Measurements from ENCODE around the gene LGALS7.
"Not testable (repeated sequence)": the region's sequence is repeated elsewhere in the genome, so short reads cannot be mapped to it uniquely, and the experiment has no call there.

The LGALS7 gene

DNA sequence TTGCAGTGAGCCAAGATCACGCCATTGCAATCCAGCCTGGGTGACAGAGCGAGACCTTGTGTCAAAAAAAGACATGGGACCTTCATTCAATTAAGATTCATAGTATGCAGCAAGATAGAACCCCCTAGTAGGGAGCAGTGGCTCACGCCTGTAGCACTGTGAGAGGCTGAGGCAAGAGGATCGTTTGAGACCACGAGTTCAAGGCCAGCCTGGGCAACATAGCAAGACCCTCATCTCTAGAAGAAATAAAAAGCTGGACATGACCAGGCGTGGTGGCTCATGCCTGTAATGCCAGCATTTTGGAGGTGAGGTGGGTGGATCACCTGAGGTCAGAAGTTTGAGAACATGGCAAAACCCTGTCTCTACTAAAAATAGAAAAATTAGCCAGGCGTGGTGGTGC lies 7.1 kb upstream of the LGALS7 start:
- Histone ChIP-seq H3K27ac (ENCODE audit: low read length) (no peak overlapping the region), H3K36me3 (replicated peaks; ENCODE audit: low read depth, low read length) (no peaks in the 10 kb centered on the region), H3K79me2 (ENCODE audit: low read length) (no peaks in the 10 kb centered on the region), H3K4me2 (ENCODE audit: low read length) (no peak overlapping the region), H3K4me1 (ENCODE audit: low read length) (no peaks in the 10 kb centered on the region), H3K27me3 (ENCODE audit: low read depth, low read length) (peaks cover 20% of the 10 kb centered on the region), H3K9ac (ENCODE audit: low read length) (no peak overlapping the region), H3K9me3 (ENCODE audit: insufficient read depth, low read length) (no peaks in the 10 kb centered on the region), H2AFZ (ENCODE audit: low read depth, low read length) (no peak overlapping the region), H4K20me1 (ENCODE audit: insufficient read depth, low read length) (no peaks in the 10 kb centered on the region), H3K4me3 (ENCODE audit: low read length) (no peak overlapping the region)
- TF ChIP-seq, protein P1, sequence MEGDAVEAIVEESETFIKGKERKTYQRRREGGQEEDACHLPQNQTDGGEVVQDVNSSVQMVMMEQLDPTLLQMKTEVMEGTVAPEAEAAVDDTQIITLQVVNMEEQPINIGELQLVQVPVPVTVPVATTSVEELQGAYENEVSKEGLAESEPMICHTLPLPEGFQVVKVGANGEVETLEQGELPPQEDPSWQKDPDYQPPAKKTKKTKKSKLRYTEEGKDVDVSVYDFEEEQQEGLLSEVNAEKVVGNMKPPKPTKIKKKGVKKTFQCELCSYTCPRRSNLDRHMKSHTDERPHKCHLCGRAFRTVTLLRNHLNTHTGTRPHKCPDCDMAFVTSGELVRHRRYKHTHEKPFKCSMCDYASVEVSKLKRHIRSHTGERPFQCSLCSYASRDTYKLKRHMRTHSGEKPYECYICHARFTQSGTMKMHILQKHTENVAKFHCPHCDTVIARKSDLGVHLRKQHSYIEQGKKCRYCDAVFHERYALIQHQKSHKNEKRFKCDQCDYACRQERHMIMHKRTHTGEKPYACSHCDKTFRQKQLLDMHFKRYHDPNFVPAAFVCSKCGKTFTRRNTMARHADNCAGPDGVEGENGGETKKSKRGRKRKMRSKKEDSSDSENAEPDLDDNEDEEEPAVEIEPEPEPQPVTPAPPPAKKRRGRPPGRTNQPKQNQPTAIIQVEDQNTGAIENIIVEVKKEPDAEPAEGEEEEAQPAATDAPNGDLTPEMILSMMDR (IDR thresholded peaks at IDR 0.05; ENCODE audit: low read depth, low read length): no peak
- no peak for TF ChIP-seq EZH2phosphoT487 (IDR thresholded peaks at IDR 0.05; ENCODE audit: low read depth)

DNA sequence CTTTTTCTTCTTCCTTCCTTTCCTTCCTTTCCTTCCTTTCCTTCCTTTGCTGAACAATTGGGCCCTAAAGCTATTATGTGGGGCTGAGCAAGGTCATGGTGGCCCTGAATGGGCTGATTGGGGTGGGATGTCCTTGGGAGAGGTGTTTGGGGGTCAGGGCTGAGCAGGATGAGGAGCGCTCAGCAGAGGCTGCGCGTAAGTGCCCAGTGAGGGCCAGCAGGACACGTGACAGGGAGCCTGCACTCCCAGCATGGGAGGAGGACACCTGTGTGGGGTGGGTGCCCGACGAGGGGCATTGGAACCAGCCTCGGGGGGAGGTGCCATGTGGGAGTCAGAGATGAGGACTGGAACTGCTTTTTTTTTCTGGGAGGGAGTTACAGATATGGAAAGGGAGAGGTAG lies 5.4 kb upstream of the LGALS7 start:
- Histone ChIP-seq H2AFZ (ENCODE audit: low read depth, low read length) (no peak overlapping the region), H3K27ac (ENCODE audit: low read length) (no peak overlapping the region), H3K27me3 (ENCODE audit: low read depth, low read length) (peaks cover 20% of the 10 kb centered on the region)

DNA sequence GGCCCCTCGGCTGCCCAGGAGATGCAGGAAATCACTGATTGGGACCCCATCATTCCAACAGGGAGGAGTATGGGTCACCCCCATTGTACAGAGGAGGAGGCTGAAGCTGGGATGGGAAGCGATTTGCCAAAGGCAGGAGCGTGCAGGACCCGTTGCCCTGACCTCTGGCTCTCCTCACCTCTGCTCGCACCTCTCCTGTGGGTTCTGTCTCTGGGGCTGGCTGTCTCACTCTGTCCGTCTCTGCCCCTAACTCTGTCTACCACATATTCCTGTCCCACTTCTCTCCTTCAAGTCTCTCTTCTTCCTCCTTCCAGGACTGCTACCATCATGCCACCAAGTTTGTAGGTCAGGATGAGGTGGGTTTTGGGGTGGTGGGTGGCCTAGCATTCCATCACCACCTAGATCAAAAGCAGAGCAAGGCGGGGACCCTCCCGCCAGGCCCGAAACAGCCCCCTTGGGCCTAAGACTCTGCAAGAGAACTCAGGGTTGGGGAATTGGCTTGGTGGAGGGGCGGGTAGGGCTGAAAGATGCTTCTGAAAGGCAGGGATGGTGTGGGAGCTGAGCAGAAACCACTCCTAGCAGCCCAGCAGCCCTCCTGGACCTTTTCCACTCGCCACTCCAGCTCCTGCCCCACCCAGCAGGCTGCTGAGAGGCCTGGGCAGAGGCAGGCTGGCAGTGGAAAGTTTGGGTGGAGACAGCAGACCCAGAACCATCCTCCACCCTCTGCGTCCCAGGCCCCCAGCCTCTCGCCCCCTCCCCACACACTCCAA lies 1.0 kb upstream of the LGALS7 start:
- no peaks in the 10 kb centered on the region for H4K20me1 ChIP-seq (ENCODE audit: insufficient read depth, low read length)
- H3K27ac ChIP-seq (ENCODE audit: low read length): no peak overlapping the region
- no peaks in the 10 kb centered on the region for H3K4me1 ChIP-seq (ENCODE audit: low read length)
- no peak overlapping the region for H2AFZ ChIP-seq (ENCODE audit: low read depth, low read length)
- H3K79me2 ChIP-seq (ENCODE audit: low read length): no peaks in the 10 kb centered on the region
- no peaks in the 10 kb centered on the region for H3K36me3 ChIP-seq (replicated peaks; ENCODE audit: low read depth, low read length)
- H3K4me2 ChIP-seq (ENCODE audit: low read length): no peak overlapping the region
- peaks cover 4% of the 10 kb centered on the region; the same call in 1 of the 2 replicates for H3K27me3 ChIP-seq (ENCODE audit: low read depth, low read length)
- H3K4me3 ChIP-seq (ENCODE audit: low read length): no peak overlapping the region
- TF ChIP-seq EZH2phosphoT487 (IDR thresholded peaks at IDR 0.05; ENCODE audit: low read depth): no peak
- TF ChIP-seq, protein P1 (IDR thresholded peaks at IDR 0.05; ENCODE audit: low read depth, low read length): no peak
- no peak overlapping the region for H3K9ac ChIP-seq (ENCODE audit: low read length)
- H3K9me3 ChIP-seq (ENCODE audit: insufficient read depth, low read length): no peaks in the 10 kb centered on the region

More for the DNA sequence above, 5.4 kb upstream of the LGALS7 start:
- no peak for TF ChIP-seq EZH2phosphoT487 (IDR thresholded peaks at IDR 0.05; ENCODE audit: low read depth)
- TF ChIP-seq, protein P1 (IDR thresholded peaks at IDR 0.05; ENCODE audit: low read depth, low read length): no peak
- Histone ChIP-seq H3K36me3 (replicated peaks; ENCODE audit: low read depth, low read length) (no peaks in the 10 kb centered on the region), H3K9ac (ENCODE audit: low read length) (no peak overlapping the region), H4K20me1 (ENCODE audit: insufficient read depth, low read length) (no peaks in the 10 kb centered on the region), H3K4me3 (ENCODE audit: low read length) (no peak overlapping the region), H3K9me3 (ENCODE audit: insufficient read depth, low read length) (no peaks in the 10 kb centered on the region), H3K4me1 (ENCODE audit: low read length) (no peaks in the 10 kb centered on the region), H3K79me2 (ENCODE audit: low read length) (no peaks in the 10 kb centered on the region), H3K4me2 (ENCODE audit: low read length) (no peak overlapping the region)

DNA sequence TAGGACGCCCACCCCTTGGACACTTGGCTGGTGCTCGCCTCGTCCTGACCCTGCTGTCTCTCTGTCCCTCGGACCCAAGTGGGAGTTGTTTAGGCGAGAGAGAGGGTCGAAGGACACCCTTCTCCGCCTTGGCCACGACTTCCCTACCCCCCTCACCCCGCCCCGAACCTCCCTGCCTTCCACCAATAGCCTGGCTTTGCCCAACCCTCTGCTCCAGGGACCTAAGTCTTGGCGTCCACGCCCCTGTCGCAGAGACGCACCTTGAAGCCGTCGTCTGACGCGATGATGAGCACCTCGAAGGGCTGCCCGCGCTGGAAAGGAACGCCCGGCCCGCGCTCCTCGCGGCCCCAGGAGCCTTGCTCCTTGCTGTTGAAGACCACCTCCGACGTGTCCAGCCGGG lies 1.7 kb downstream of the LGALS7 start:
- H3K27me3 ChIP-seq (ENCODE audit: low read depth, low read length); H3K9ac ChIP-seq (ENCODE audit: low read length); H3K79me2 ChIP-seq (ENCODE audit: low read length); H3K9me3 ChIP-seq (ENCODE audit: insufficient read depth, low read length); H2AFZ ChIP-seq (ENCODE audit: low read depth, low read length); H4K20me1 ChIP-seq (ENCODE audit: insufficient read depth, low read length); H3K4me1 ChIP-seq (ENCODE audit: low read length); H3K4me3 ChIP-seq (ENCODE audit: low read length); H3K36me3 ChIP-seq (replicated peaks; ENCODE audit: low read depth, low read length); H3K4me2 ChIP-seq (ENCODE audit: low read length); H3K27ac ChIP-seq (ENCODE audit: low read length): not testable (repeated sequence)

DNA sequence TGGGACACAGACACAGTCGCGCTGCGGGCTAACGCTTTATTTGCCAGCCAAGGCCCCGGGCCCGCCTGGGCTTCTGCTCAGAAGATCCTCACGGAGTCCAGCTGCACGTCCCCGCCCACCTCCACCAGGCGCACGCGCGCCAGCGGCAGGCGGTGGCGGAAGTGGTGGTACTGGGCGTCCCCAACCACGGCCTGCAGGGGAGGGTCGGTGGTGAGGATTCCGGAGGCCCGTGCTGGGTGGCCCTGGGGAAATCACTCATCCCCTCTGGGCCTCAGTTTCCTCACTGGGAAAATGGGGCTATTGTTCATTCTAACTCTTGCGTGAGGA lies 2.4 kb downstream of the LGALS7 start:
- not testable (repeated sequence) for H4K20me1 ChIP-seq (ENCODE audit: insufficient read depth, low read length); H3K4me2 ChIP-seq (ENCODE audit: low read length); H3K4me3 ChIP-seq (ENCODE audit: low read length); H3K4me1 ChIP-seq (ENCODE audit: low read length); H3K9me3 ChIP-seq (ENCODE audit: insufficient read depth, low read length); H2AFZ ChIP-seq (ENCODE audit: low read depth, low read length); H3K27ac ChIP-seq (ENCODE audit: low read length); H3K27me3 ChIP-seq (ENCODE audit: low read depth, low read length); H3K36me3 ChIP-seq (replicated peaks; ENCODE audit: low read depth, low read length); H3K9ac ChIP-seq (ENCODE audit: low read length); H3K79me2 ChIP-seq (ENCODE audit: low read length)

DNA sequence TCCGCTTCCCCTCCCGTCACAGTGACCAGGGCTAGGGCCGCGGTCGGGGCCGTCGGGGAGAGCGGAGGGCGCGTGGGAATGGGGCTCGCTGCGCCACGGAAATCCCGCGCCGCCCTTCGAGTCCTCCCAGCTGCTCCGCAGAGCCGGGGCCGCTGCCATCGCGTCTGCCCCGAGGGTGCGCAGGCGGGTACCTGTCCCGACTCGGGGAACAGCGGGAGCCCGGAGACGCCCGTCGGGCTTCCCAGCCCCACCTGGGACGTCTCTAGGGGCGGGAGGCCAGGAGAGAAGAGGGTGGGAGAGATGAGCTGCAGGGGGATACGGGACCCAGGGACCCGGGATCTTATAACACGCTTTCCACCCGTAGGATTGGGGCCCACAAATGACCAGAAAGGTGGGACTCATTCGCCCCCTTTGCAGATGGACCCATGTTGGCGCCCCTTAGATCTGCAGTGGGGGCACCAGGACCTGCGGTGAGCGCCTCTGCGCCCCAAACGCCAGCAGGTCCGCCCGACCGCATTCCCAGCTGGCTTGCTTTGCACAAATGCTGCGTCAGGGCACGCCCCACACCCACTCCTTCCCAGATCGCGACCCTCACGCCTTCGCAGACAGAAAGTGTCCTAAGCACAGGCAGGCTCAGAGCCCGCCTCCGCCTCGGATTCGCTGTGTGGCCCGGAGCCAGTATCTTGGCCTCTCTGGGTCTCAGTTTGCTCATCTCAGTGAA lies 2.9 kb downstream of the LGALS7 start:
- not testable (repeated sequence) for H3K4me3 ChIP-seq (ENCODE audit: low read length); H3K4me1 ChIP-seq (ENCODE audit: low read length); H3K36me3 ChIP-seq (replicated peaks; ENCODE audit: low read depth, low read length); H4K20me1 ChIP-seq (ENCODE audit: insufficient read depth, low read length); H2AFZ ChIP-seq (ENCODE audit: low read depth, low read length); H3K4me2 ChIP-seq (ENCODE audit: low read length); H3K27ac ChIP-seq (ENCODE audit: low read length); H3K9me3 ChIP-seq (ENCODE audit: insufficient read depth, low read length); H3K27me3 ChIP-seq (ENCODE audit: low read depth, low read length); H3K9ac ChIP-seq (ENCODE audit: low read length); H3K79me2 ChIP-seq (ENCODE audit: low read length)

Measured in OCI-LY3 (cell line).